HepG2 (cell line): ENCODE measurements around the gene ALG14. TPM values are rescaled to one million over a fixed set of nuclear protein-coding genes. Genes with fewer than 3 reads are reported as not detected.

ENCODE experiments used
- ATAC-seq: fragments of 200-7000 bp; cut with Tn5 transposase; 3 replicates; pipeline ENCODE4 v1.9.1; 2020; ENCODE audit warnings: mild to moderate bottlenecking, moderate library complexity
- BruUV-seq: library from RNA; stranded (reverse); fragments of 400-500 nt; replicated peaks from 2 replicates; lab custom pipeline; 2021; lab: Mats Ljungman, UMichigan
- CTCF ChIA-PET: fragments of 300-600 bp; formaldehyde crosslinking; extraction: SDS; loops from one replicate; lab custom pipeline; 2021; ENCODE audit warnings: low total read pairs, inconsistent platforms, low intra/inter-chr PET ratio; lab: Yijun Ruan, JAX
- POLR2A ChIA-PET: fragments of 350-600 bp; sonication (Branson Sonifier 250); formaldehyde crosslinking; loops from one replicate; lab custom pipeline; 2020; ENCODE audit warnings: antibody characterized with exemption, inconsistent platforms; lab: Yijun Ruan, JAX
- DNase-seq: peaks from one replicate; pipeline ENCODE4 v3.0.0-alpha.2; 2015; ENCODE audit warnings: low spot score
- FAIRE-seq: peaks from 3 replicates; lab custom pipeline; 2011; peaks lifted over from hg19 to GRCh38; lab: Jason Lieb, UNC
- H2AFZ ChIP-seq: one replicate; pipeline ENCODE4 v1.6.1; 2011; ENCODE audit warnings: low read length, inconsistent platforms
- H3K27ac ChIP-seq: fragments of 300-600 bp; 3 replicates; pipeline ENCODE4 v1.8.0; 2011; ENCODE audit warnings: mixed run types, mild to moderate bottlenecking, mixed read lengths, low read length, inconsistent platforms; ENCODE audit not compliant: insufficient read depth; ENCODE audit errors: extremely low read length
- H3K27me3 ChIP-seq, 2 experiments: fragments of 200-600 bp in 1 of 2; 2 replicates in 1 of 2; 3 replicates in 1 of 2; pipeline versions ENCODE4 v1.6.0 to v1.8.0; 2011; ENCODE audit warnings: low read length in 2 of 2, mild to moderate bottlenecking in 2 of 2, moderate library complexity in 2 of 2, inconsistent platforms in 1 of 2; ENCODE audit not compliant: insufficient read depth in 2 of 2, control insufficient read depth in 1 of 2
- H3K36me3 ChIP-seq, 2 experiments: fragments of 200-600 bp in 1 of 2; replicated peaks in 1 of 2; 2 replicates in 1 of 2; 3 replicates in 1 of 2; pipeline versions ENCODE4 v1.5.1 to v1.8.0; 2011; ENCODE audit warnings: low read length in 2 of 2, inconsistent platforms in 1 of 2; ENCODE audit not compliant: insufficient read depth in 2 of 2, control insufficient read depth in 1 of 2
- H3K4me1 ChIP-seq: 2 replicates; pipeline ENCODE4 v1.5.1; 2012; ENCODE audit warnings: low read length, inconsistent platforms; ENCODE audit not compliant: insufficient read depth
- H3K4me2 ChIP-seq: 2 replicates; pipeline ENCODE4 v1.6.0; 2011; ENCODE audit warnings: low read depth, low read length, inconsistent platforms
- H3K4me3 ChIP-seq, 3 experiments: fragments of 200-600 bp in 1 of 3; sonication (generic), shearing (Covaris generic) in 1 of 3; replicated peaks in 1 of 3; 2 replicates each; pipeline ENCODE4 v1.5.1; 2011 to 2016; ENCODE audit warnings: low read length in 3 of 3, inconsistent platforms in 2 of 3, low read depth in 2 of 3, mild to moderate bottlenecking in 2 of 3, control low read depth in 1 of 3, mixed read lengths in 1 of 3; ENCODE audit not compliant: insufficient read depth in 1 of 3
- H3K79me2 ChIP-seq: one replicate; pipeline ENCODE4 v1.6.1; 2011; ENCODE audit warnings: low read length, inconsistent platforms; ENCODE audit not compliant: insufficient read depth
- H3K9ac ChIP-seq: 2 replicates; pipeline ENCODE4 v1.6.0; 2011; ENCODE audit warnings: mild to moderate bottlenecking, low read depth, low read length, inconsistent platforms; ENCODE audit not compliant: insufficient read depth
- H3K9me3 ChIP-seq: 2 replicates; pipeline ENCODE4 v1.5.1; 2012; ENCODE audit warnings: mild to moderate bottlenecking, low read length
- H4K20me1 ChIP-seq: 2 replicates; pipeline ENCODE4 v1.6.0; 2011; ENCODE audit warnings: inconsistent platforms, mild to moderate bottlenecking, low read length, moderate library complexity; ENCODE audit not compliant: insufficient read depth
- JUN ChIP-seq: sonication (generic); formaldehyde crosslinking; IDR thresholded peaks from 2 replicates; pipeline ENCODE4 v1.4.0; 2020; ENCODE audit warnings: mild to moderate bottlenecking, missing genetic modification reagents
- SCMH1 ChIP-seq: sonication (generic); formaldehyde crosslinking; IDR thresholded peaks from 2 replicates; pipeline ENCODE4 v1.9.0; 2021; ENCODE audit warnings: missing genetic modification reagents, mild to moderate bottlenecking, borderline replicate concordance
- SRF ChIP-seq: IDR thresholded peaks from 2 replicates; pipeline ENCODE4 v1.6.1; 2011; ENCODE audit warnings: mild to moderate bottlenecking, low read depth, low read length, moderate library complexity
- ZBTB40 ChIP-seq, 2 experiments: fragments of 450-650 bp in 1 of 2; sonication (generic) in 1 of 2; formaldehyde crosslinking in 1 of 2; IDR thresholded peaks; 2 replicates each; pipeline versions ENCODE4 v1.6.1 to v1.8.0; 2016 to 2022; ENCODE audit warnings: antibody characterized with exemption in 1 of 2, mild to moderate bottlenecking in 1 of 2, missing genetic modification reagents in 1 of 2
- ZFP62 ChIP-seq: sonication (generic); formaldehyde crosslinking; IDR thresholded peaks from 2 replicates; pipeline ENCODE4 v1.4.0; 2020; ENCODE audit warnings: missing genetic modification reagents
- ZNF260 ChIP-seq: sonication (generic); formaldehyde crosslinking; IDR thresholded peaks from 2 replicates; pipeline ENCODE4 v1.4.0; 2020; ENCODE audit warnings: missing genetic modification reagents, low read depth, mild to moderate bottlenecking, borderline replicate concordance
- ZNF629 ChIP-seq: sonication (generic); formaldehyde crosslinking; conservative IDR thresholded peaks from 2 replicates; pipeline ENCODE4 v1.5.0; 2020; ENCODE audit warnings: missing genetic modification reagents
- ZNF792 ChIP-seq: IDR thresholded peaks from 2 replicates; pipeline ENCODE4 v1.6.1; 2016
- WGBS: methylation state at CpG from one replicate; pipeline ENCODE4 v1.1.6; 2017; ENCODE audit warnings: low lambda C conversion rate; 5-methylcytosine and 5-hydroxymethylcytosine counted together
- in situ Hi-C: cut with HindIII; loops from 2 replicates; pipeline ENCODE4 v1.10.0; 2017; ENCODE audit warnings: low pct_unique_long_range_greater_than_20kb; ENCODE audit not compliant: extremely low pct_ligation_motif_present
- intact Hi-C: fragments of 100-400 bp; cut with micrococcal nuclease; formaldehyde crosslinking; loops from one replicate; pipeline ENCODE4 v1.10.0; 2022; ENCODE audit not compliant: unreplicated experiment
- polyA plus RNA-seq, 8 experiments: library from polyadenylated mRNA; depleted of rRNA in 3 of 8; stranded (reverse) in 7 of 8; unstranded in 1 of 8; fragments of >200 nt; fragmentation: Illumina TruSeq in 4 of 8; extraction: Trizol in 4 of 8; gene quantifications; 2 replicates each; pipeline versions ENCODE4 v1.2.1 to v1.2.3, GENCODE V29; 2011 to 2016; ENCODE audit warnings: low read depth in 4 of 8, missing spikeins in 1 of 8, mixed read lengths in 1 of 8; ENCODE audit not compliant: insufficient read depth in 1 of 8
- total RNA-seq, 5 experiments: library from RNA; depleted of rRNA; stranded (reverse); fragments of >200 nt; fragmentation: Illumina TruSeq; extraction: Trizol; gene quantifications; 2 replicates each; pipeline ENCODE4 v1.2.3, GENCODE V29; 2016; ENCODE audit warnings: low read depth in 1 of 5

Gene ALG14
- total and polyA plus RNA-seq, 2 of the 13 experiments (the other 11 are each of a cell fraction or from before 2014, with no cell fraction given): 4.5 to 12.7 TPM

GRCh38 chr1:94952539-94952938 is 120.2 kb downstream of the ALG14 start:
- H3K9ac ChIP-seq: no peak overlapping the region
- ChIA-PET CTCF (no interaction called here), POLR2A (no interaction called here)
- H2AFZ ChIP-seq: no peak overlapping the region
- H3K79me2 ChIP-seq: no peaks in the 10 kb centered on the region
- ATAC-seq: no peak
- H3K4me2 ChIP-seq: no peak overlapping the region
- no peak for FAIRE-seq
- no TSS peak for BruUV-seq
- no peaks in the 10 kb centered on the region for H3K27me3 ChIP-seq
- WGBS: 87% methylated on average over 5 of the region's 5 CpGs
- in situ Hi-C loops (no loop called here), intact Hi-C loops (no loop called here)
- no peak overlapping the region for H3K4me3 ChIP-seq
- TF ChIP-seq ZNF260 (CRISPR knock-in tag): no peak
- peaks cover 73% of the 10 kb centered on the region for H3K4me1 ChIP-seq
- no peak for DNase-seq
- H3K27ac ChIP-seq: no peak overlapping the region
- H4K20me1 ChIP-seq: no peaks in the 10 kb centered on the region
- H3K9me3 ChIP-seq: no peaks in the 10 kb centered on the region
- no peaks in the 10 kb centered on the region for H3K36me3 ChIP-seq

- in situ Hi-C loops (no loop called here), intact Hi-C loops (no loop called here)
- H2AFZ ChIP-seq: no peak overlapping the region
- no peak overlapping the region for H3K9ac ChIP-seq
- no peaks in the 10 kb centered on the region for H3K36me3 ChIP-seq
- ChIA-PET POLR2A (no interaction called here), CTCF (no interaction called here)
- FAIRE-seq: no peak
- H3K9me3 ChIP-seq: no peaks in the 10 kb centered on the region
- ATAC-seq: no peak
- H3K4me3 ChIP-seq: no peak overlapping the region
- no peaks in the 10 kb centered on the region for H3K27me3 ChIP-seq
- 93% methylated on average over 5 of the region's 5 CpGs for WGBS
- DNase-seq: no peak
- no TSS peak for BruUV-seq
- H4K20me1 ChIP-seq: no peaks in the 10 kb centered on the region
- H3K4me1 ChIP-seq: peaks cover 65% of the 10 kb centered on the region
- no peak overlapping the region for H3K4me2 ChIP-seq
- no peaks in the 10 kb centered on the region for H3K79me2 ChIP-seq
- no peak overlapping the region for H3K27ac ChIP-seq
- TF ChIP-seq ZBTB40 (IDR thresholded peaks at IDR 0.05) (no peak), ZBTB40 (CRISPR knock-in tag; IDR thresholded peaks at IDR 0.05) (no peak), ZNF629 (CRISPR knock-in tag) (peak; percentile 71), SCMH1 (CRISPR knock-in tag) (no peak), ZFP62 (CRISPR knock-in tag) (no peak), JUN (no peak), ZNF792 (no peak), SRF (no peak)
These were observed 121.1 kb downstream of the ALG14 start for GRCh38 chr1:94951509-94952208.
